Fibroblast of lung (primary cell): ENCODE results near the gene PSAT1. TPM values are rescaled to one million over a fixed set of nuclear protein-coding genes. Genes with fewer than 3 reads are reported as not detected.

ENCODE experiments used
- DNase-seq, 2 donors: peaks; one replicate each; pipeline versions ENCODE4 v3.0.0 to v3.0.0-alpha.2; 2010; ENCODE audit warnings: low read depth in 2 of 2
- H2AFZ ChIP-seq: 2 replicates; pipeline ENCODE4 v1.5.1; 2012; ENCODE audit warnings: low read length, control low read depth, inconsistent platforms
- H3K27ac ChIP-seq: 2 replicates; pipeline ENCODE4 v1.5.1; 2011; ENCODE audit warnings: low read length, control low read depth; ENCODE audit not compliant: insufficient read depth
- H3K27me3 ChIP-seq: 2 replicates; pipeline ENCODE4 v1.5.1; 2011; ENCODE audit warnings: mild to moderate bottlenecking, low read length; ENCODE audit not compliant: control insufficient read depth, insufficient read depth
- H3K36me3 ChIP-seq: 2 replicates; pipeline ENCODE4 v1.5.1; 2011; ENCODE audit warnings: low read length; ENCODE audit not compliant: control insufficient read depth, insufficient read depth
- H3K4me1 ChIP-seq: 2 replicates; pipeline ENCODE4 v1.5.1; 2011; ENCODE audit warnings: low read length; ENCODE audit not compliant: control insufficient read depth, insufficient read depth; ENCODE audit errors: extremely low read depth
- H3K4me2 ChIP-seq: 2 replicates; pipeline ENCODE4 v1.5.1; 2011; ENCODE audit warnings: low read length, control low read depth; ENCODE audit not compliant: insufficient read depth; ENCODE audit errors: extremely low read depth
- H3K4me3 ChIP-seq, 4 experiments: fragments of 200-600 bp in 1 of 4; sonication (generic) in 1 of 4; replicated peaks in 1 of 4; 2 replicates each; pipeline ENCODE4 v1.5.1; 2011 to 2016; ENCODE audit warnings: low read length in 4 of 4, low read depth in 3 of 4, mild to moderate bottlenecking in 3 of 4, control low read depth in 2 of 4, inconsistent platforms in 1 of 4, mixed read lengths in 1 of 4; ENCODE audit not compliant: insufficient read depth in 1 of 4; ENCODE audit errors: control extremely low read depth in 1 of 4
- H3K79me2 ChIP-seq: 2 replicates; pipeline ENCODE4 v1.5.1; 2012; ENCODE audit warnings: mild to moderate bottlenecking, low read length, inconsistent platforms; ENCODE audit not compliant: control insufficient read depth, insufficient read depth
- H3K9ac ChIP-seq: 2 replicates; pipeline ENCODE4 v1.5.1; 2011; ENCODE audit warnings: mild to moderate bottlenecking, low read length, control low read depth; ENCODE audit not compliant: insufficient read depth
- H3K9me3 ChIP-seq: 2 replicates; pipeline ENCODE4 v1.5.1; 2012; ENCODE audit warnings: low read depth, low read length; ENCODE audit not compliant: control insufficient read depth, insufficient read depth
- H4K20me1 ChIP-seq: 2 replicates; pipeline ENCODE4 v1.5.1; 2011; ENCODE audit warnings: low read length; ENCODE audit not compliant: control insufficient read depth, insufficient read depth; ENCODE audit errors: extremely low read depth
- EZH2 ChIP-seq: IDR thresholded peaks from 2 replicates; pipeline ENCODE4 v1.5.1; 2012; ENCODE audit warnings: low read length, control low read depth, mild to moderate bottlenecking; ENCODE audit errors: missing control alignments
- polyA minus RNA-seq: library from RNA; depleted of rRNA, polyadenylated mRNA; stranded (reverse); fragments of >200 nt; gene quantifications from 2 replicates; pipeline ENCODE4 v1.2.3, GENCODE V29; 2011; ENCODE audit warnings: low replicate concordance
- polyA plus RNA-seq, 2 donors: library from polyadenylated mRNA; depleted of rRNA in 1 of 2; stranded (reverse) in 1 of 2; unstranded in 1 of 2; fragments of >200 nt; gene quantifications; 2 replicates each; pipeline ENCODE4 v1.2.1, GENCODE V29; 2011 to 2012; ENCODE audit warnings: missing spikeins in 1 of 2
- total RNA-seq: library from RNA; depleted of rRNA; stranded (reverse); fragments of >200 nt; gene quantifications from 2 replicates; pipeline ENCODE4 v1.2.1, GENCODE V29; 2014
- TF ChIP-seq, protein P1 (sequence below), 2 donors: IDR thresholded peaks in 1 of 2; conservative IDR thresholded peaks in 1 of 2; 1 replicate in 1 of 2; 2 replicates in 1 of 2; pipeline ENCODE4 v1.5.1; 2011 to 2012; ENCODE audit warnings: low read length in 2 of 2, control low read depth in 1 of 2, inconsistent platforms in 1 of 2, low read depth in 1 of 2, mild to moderate bottlenecking in 1 of 2

PSAT1 gene
- total RNA-seq (85.0 and 115 TPM in 2 replicates), polyA plus RNA-seq (46.6 and 74.6 TPM in 2 replicates), polyA minus RNA-seq (29.1 and 31.6 TPM in 2 replicates)
- polyA plus RNA-seq (2012): 35.3 and 54.2 TPM in 2 replicates

DNA sequence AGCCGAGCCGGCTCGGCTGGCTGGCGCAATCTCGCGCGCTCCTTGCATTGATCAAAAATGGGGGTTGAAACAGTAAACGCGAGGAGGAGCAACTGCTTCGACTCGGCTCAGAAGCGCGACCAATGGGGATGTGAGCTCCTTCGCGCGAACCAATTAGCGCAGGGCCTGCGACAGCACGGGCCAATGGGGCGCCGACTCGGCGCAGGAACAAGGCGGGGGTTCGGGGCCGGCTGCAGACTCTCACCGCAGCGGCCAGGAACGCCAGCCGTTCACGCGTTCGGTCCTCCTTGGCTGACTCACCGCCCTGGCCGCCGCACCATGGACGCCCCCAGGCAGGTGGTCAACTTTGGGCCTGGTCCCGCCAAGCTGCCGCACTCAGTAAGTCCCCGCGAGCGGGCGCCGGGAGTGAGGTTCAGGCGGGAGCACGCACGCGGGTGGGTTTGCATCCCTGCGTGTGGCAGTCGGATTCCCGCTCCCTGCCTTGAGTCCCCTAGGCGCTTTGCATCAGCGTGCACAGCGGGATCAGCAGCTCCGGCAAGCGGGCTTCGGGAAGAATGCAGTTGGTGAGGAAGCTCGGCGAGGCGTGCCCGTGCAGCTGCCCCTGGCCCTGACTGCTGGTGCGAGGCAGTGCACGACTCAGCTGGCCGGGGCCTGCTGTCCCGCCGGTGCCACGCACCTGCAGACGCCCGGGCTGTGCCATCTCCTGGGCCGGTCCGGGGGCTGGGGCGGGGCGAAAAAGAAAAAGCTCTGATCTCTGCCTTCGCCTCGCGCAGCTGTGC, at the start of gene PSAT1:
PSAT1 (plus strand) TSS at position 233 of the 779 bp plus-strand sequence; CDS start at position 319, 86 bp downstream.
- Histone ChIP-seq H2AFZ (peak within 1 kb of the TSS; percentile 59), H3K4me3 (peak within 1 kb of the TSS; percentile 52 to 99 (median 76)), H4K20me1 (no peaks in the 10 kb centered on the region), H3K4me2 (peak within 1 kb of the TSS; percentile 71), H3K9me3 (no peaks in the 10 kb centered on the region), H3K27ac (peak within 1 kb of the TSS; percentile 46), H3K27me3 (no peaks in the 10 kb centered on the region), H3K79me2 (no peaks in the 10 kb centered on the region), H3K36me3 (no peaks in the 10 kb centered on the region), H3K4me1 (no peaks in the 10 kb centered on the region), H3K9ac (peak within 1 kb of the TSS; percentile 61)
- TF ChIP-seq EZH2: no peak
- TF ChIP-seq, protein P1, sequence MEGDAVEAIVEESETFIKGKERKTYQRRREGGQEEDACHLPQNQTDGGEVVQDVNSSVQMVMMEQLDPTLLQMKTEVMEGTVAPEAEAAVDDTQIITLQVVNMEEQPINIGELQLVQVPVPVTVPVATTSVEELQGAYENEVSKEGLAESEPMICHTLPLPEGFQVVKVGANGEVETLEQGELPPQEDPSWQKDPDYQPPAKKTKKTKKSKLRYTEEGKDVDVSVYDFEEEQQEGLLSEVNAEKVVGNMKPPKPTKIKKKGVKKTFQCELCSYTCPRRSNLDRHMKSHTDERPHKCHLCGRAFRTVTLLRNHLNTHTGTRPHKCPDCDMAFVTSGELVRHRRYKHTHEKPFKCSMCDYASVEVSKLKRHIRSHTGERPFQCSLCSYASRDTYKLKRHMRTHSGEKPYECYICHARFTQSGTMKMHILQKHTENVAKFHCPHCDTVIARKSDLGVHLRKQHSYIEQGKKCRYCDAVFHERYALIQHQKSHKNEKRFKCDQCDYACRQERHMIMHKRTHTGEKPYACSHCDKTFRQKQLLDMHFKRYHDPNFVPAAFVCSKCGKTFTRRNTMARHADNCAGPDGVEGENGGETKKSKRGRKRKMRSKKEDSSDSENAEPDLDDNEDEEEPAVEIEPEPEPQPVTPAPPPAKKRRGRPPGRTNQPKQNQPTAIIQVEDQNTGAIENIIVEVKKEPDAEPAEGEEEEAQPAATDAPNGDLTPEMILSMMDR (conservative IDR thresholded peaks at IDR 0.05 in 1 of 2, IDR thresholded peaks at IDR 0.05 in 1 of 2; ENCODE audit: low read depth in 1 of 2, low read length in 2 of 2): no peak
- DNase-seq: peak; percentile 98

DNA sequence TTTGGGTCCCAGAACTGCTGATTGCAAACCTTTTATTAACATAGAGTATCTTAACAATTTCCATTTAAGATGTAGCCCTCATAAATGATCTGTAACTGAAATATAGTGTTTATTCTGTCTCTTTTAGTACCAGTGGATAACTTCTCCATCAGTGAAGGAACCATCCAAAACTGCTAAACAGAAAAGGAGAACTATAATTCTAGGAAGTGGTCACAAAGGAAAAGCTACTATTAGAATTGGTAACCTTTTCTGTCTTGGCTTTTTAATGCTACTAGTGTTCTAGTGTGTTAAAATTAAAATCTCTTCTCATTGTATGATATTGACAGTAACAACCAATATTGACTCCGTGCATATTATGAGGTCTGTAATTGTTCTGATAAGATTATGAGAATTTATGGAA, 48.3 kb upstream of the PSAT1 start:
- H2AFZ ChIP-seq: no peak overlapping the region
- no peaks in the 10 kb centered on the region for H3K79me2 ChIP-seq

DNA sequence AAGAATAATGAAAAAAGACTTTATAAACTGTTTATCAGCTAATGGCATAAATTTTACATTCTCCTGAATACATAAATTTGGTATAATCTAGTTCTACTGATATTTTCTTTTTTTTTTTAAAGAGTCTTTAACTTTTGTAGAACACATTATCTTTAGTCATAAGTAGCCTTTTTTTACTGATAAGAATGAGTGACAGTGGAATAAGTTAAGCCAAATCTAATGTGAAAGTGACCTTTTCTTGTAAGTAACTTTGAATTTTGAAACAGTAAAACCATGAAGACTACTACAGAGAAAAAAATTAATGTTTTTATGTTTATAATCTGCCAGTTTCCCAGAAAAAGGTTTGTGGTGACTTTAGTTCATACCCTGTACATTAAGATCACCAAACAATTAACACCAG, 47.4 kb upstream of the PSAT1 start:
- Histone ChIP-seq H3K4me1 (no peaks in the 10 kb centered on the region), H3K27ac (no peak overlapping the region), H3K79me2 (no peaks in the 10 kb centered on the region), H2AFZ (no peak overlapping the region), H3K9me3 (no peaks in the 10 kb centered on the region), H3K36me3 (no peaks in the 10 kb centered on the region), H3K4me2 (no peak overlapping the region), H3K27me3 (no peaks in the 10 kb centered on the region), H4K20me1 (no peaks in the 10 kb centered on the region), H3K9ac (no peak overlapping the region), H3K4me3 (no peak overlapping the region)
- TF ChIP-seq, protein P1 (conservative IDR thresholded peaks at IDR 0.05 in 1 of 2, IDR thresholded peaks at IDR 0.05 in 1 of 2; ENCODE audit: low read depth in 1 of 2, low read length in 2 of 2): no peak
- no peak for TF ChIP-seq EZH2
- no peak for DNase-seq

More for the DNA sequence above, 48.3 kb upstream of the PSAT1 start:
- Histone ChIP-seq H3K36me3 (no peaks in the 10 kb centered on the region), H3K4me3 (no peak overlapping the region), H3K27ac (no peak overlapping the region), H4K20me1 (no peaks in the 10 kb centered on the region), H3K4me2 (no peak overlapping the region), H3K27me3 (no peaks in the 10 kb centered on the region), H3K9ac (no peak overlapping the region), H3K4me1 (no peaks in the 10 kb centered on the region), H3K9me3 (no peaks in the 10 kb centered on the region)
- TF ChIP-seq, protein P1 (conservative IDR thresholded peaks at IDR 0.05 in 1 of 2, IDR thresholded peaks at IDR 0.05 in 1 of 2; ENCODE audit: low read depth in 1 of 2, low read length in 2 of 2): no peak
- TF ChIP-seq EZH2: no peak
- no peak for DNase-seq
